SK-N-SH treated with all-trans-retinoic acid at 6 μM for 48 hours (cell line): ENCODE data around the gene C1orf115.

Experiments
- CSDC2 ChIP-seq: fragments of 250-450 bp; sonication (Bioruptor Pico); IDR thresholded peaks from 2 replicates; pipeline ENCODE4 v1.5.0; 2020; ENCODE audit warnings: mild to moderate bottlenecking, moderate library complexity
- CSRNP3 ChIP-seq: fragments of 250-450 bp; sonication (Bioruptor Pico); IDR thresholded peaks from 2 replicates; pipeline ENCODE4 v1.5.1; 2021; ENCODE audit warnings: mild to moderate bottlenecking, moderate library complexity
- ESRRG ChIP-seq: fragments of 250-450 bp; sonication (Bioruptor Pico); IDR thresholded peaks from 2 replicates; pipeline ENCODE4 v1.6.1; 2021; ENCODE audit warnings: mild to moderate bottlenecking
- PATZ1 ChIP-seq: fragments of 250-450 bp; sonication (Bioruptor Pico); IDR thresholded peaks from 2 replicates; pipeline ENCODE4 v1.8.0; 2020; ENCODE audit warnings: mild to moderate bottlenecking, moderate library complexity, borderline replicate concordance
- POU6F1 ChIP-seq: fragments of 250-450 bp; sonication (Bioruptor Pico); IDR thresholded peaks from 2 replicates; pipeline ENCODE4 v1.8.0; 2021; ENCODE audit warnings: low read depth, mild to moderate bottlenecking, moderate library complexity, borderline replicate concordance
- PPARA ChIP-seq: fragments of 250-450 bp; sonication (Bioruptor Pico); IDR thresholded peaks from 2 replicates; pipeline ENCODE4 v1.5.0; 2020; ENCODE audit warnings: mild to moderate bottlenecking, borderline replicate concordance
- RARB ChIP-seq: fragments of 250-450 bp; sonication (Bioruptor Pico); IDR thresholded peaks from 2 replicates; pipeline ENCODE4 v1.8.0; 2021; ENCODE audit warnings: mild to moderate bottlenecking, moderate library complexity
- TOX ChIP-seq: fragments of 250-450 bp; sonication (Bioruptor Pico); IDR thresholded peaks from 2 replicates; pipeline ENCODE4 v1.8.0; 2021; ENCODE audit warnings: mild to moderate bottlenecking, moderate library complexity, borderline replicate concordance
- ZC3H10 ChIP-seq: fragments of 250-450 bp; sonication (Bioruptor Pico); IDR thresholded peaks from 2 replicates; pipeline ENCODE4 v1.5.1; 2021; ENCODE audit warnings: mild to moderate bottlenecking, moderate library complexity
- ZFP3 ChIP-seq: fragments of 250-450 bp; sonication (Bioruptor Pico); IDR thresholded peaks from 2 replicates; pipeline ENCODE4 v1.5.0; 2020; ENCODE audit warnings: mild to moderate bottlenecking, moderate library complexity
- ZNF70 ChIP-seq: fragments of 450-650 bp; formaldehyde crosslinking; IDR thresholded peaks from 2 replicates; pipeline ENCODE4 v1.5.0; 2020; ENCODE audit warnings: mild to moderate bottlenecking, moderate library complexity
- TF ChIP-seq, protein P1 (sequence below): fragments of 250-450 bp; sonication (Bioruptor Pico); IDR thresholded peaks from 2 replicates; pipeline ENCODE4 v1.5.0; 2020; ENCODE audit warnings: mild to moderate bottlenecking, moderate library complexity

DNA sequence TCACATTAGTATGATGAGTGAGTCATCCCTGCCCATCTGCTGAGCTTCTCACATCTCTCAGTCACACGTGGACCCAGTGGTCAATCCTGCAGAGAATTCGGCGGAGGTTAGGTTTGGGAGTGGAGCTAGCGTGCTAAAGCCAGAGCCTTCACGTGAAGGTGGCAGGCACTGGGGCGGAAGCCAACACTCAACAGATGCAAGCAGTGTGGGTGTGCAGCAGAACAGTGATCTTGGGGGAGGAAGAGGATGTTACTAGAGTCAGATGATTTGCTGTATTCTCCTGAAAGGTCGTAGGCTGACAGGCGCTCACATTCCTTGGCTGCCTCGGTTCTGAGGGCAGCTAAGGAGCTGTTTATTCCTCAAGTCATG lies 6.7 kb downstream of the C1orf115 start:
- no peak for TF ChIP-seq ESRRG
- no peak for TF ChIP-seq CSRNP3 (CRISPR knock-in tag)
- no peak for TF ChIP-seq CSDC2 (CRISPR knock-in tag)
- no peak for TF ChIP-seq TOX (CRISPR knock-in tag)
- no peak for TF ChIP-seq RARB (CRISPR knock-in tag)
- TF ChIP-seq ZFP3 (CRISPR knock-in tag) = no peak
- TF ChIP-seq POU6F1 = no peak
- no peak for TF ChIP-seq PATZ1 (CRISPR knock-in tag)
- TF ChIP-seq, protein P1, sequence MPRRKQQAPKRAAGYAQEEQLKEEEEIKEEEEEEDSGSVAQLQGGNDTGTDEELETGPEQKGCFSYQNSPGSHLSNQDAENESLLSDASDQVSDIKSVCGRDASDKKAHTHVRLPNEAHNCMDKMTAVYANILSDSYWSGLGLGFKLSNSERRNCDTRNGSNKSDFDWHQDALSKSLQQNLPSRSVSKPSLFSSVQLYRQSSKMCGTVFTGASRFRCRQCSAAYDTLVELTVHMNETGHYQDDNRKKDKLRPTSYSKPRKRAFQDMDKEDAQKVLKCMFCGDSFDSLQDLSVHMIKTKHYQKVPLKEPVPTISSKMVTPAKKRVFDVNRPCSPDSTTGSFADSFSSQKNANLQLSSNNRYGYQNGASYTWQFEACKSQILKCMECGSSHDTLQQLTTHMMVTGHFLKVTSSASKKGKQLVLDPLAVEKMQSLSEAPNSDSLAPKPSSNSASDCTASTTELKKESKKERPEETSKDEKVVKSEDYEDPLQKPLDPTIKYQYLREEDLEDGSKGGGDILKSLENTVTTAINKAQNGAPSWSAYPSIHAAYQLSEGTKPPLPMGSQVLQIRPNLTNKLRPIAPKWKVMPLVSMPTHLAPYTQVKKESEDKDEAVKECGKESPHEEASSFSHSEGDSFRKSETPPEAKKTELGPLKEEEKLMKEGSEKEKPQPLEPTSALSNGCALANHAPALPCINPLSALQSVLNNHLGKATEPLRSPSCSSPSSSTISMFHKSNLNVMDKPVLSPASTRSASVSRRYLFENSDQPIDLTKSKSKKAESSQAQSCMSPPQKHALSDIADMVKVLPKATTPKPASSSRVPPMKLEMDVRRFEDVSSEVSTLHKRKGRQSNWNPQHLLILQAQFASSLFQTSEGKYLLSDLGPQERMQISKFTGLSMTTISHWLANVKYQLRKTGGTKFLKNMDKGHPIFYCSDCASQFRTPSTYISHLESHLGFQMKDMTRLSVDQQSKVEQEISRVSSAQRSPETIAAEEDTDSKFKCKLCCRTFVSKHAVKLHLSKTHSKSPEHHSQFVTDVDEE (CRISPR knock-in tag) = no peak
- no peak for TF ChIP-seq ZNF70 (CRISPR knock-in tag)
- no peak for TF ChIP-seq PPARA (CRISPR knock-in tag)
- no peak for TF ChIP-seq ZC3H10 (CRISPR knock-in tag)
